Ascending aorta (tissue), 2 donors: ENCODE results near the gene GAS5. TPM values are rescaled to one million over a fixed set of nuclear protein-coding genes. Genes with fewer than 3 reads are reported as not detected.

Experiments used
- DNase-seq, 2 donors: peaks; one replicate each; pipeline ENCODE4 v3.0.0-alpha.2; 2019; ENCODE audit warnings: low spot score in 2 of 2
- H3K27ac ChIP-seq, 2 donors: fragments of 200-600 bp; sonication (generic); one replicate each; pipeline ENCODE4 v1.5.1; 2016 to 2017; ENCODE audit warnings: mild to moderate bottlenecking in 1 of 2
- H3K27me3 ChIP-seq: fragments of 200-600 bp; sonication (generic); one replicate; pipeline ENCODE4 v1.5.1; 2017
- H3K36me3 ChIP-seq, 2 donors: fragments of 200-600 bp; sonication (generic); one replicate each; pipeline ENCODE4 v1.5.1; 2016
- H3K4me1 ChIP-seq, 2 donors: fragments of 200-600 bp; sonication (generic); one replicate each; pipeline ENCODE4 v1.5.1; 2016 to 2017; ENCODE audit warnings: mild to moderate bottlenecking in 1 of 2
- H3K4me3 ChIP-seq, 2 donors: fragments of 200-600 bp; sonication (generic); one replicate each; pipeline ENCODE4 v1.5.1; 2016 to 2017; ENCODE audit warnings: mild to moderate bottlenecking in 1 of 2
- H3K9me3 ChIP-seq, 2 donors: fragments of 200-600 bp; sonication (generic); one replicate each; pipeline ENCODE4 v1.5.1; 2016
- intact Hi-C: fragments of 100-400 bp; cut with DNase I; formaldehyde crosslinking; loops from one replicate; pipeline ENCODE4 v1.15.1; 2023
- total RNA-seq: library from RNA; depleted of rRNA; stranded (reverse); fragments of >200 nt; gene quantifications from one replicate; pipeline ENCODE4 v1.1.0, GENCODE V29; 2016
- TF ChIP-seq, protein P1 (sequence below), 3 experiments: fragments of 200-600 bp in 2 of 3; fragments of 450-650 bp in 1 of 3; sonication (generic) in 2 of 3; IDR thresholded peaks; one replicate each; pipeline ENCODE4 v1.5.1; 2016 to 2019; ENCODE audit warnings: antibody characterized with exemption in 3 of 3, mild to moderate bottlenecking in 1 of 3, moderate library complexity in 1 of 3

GAS5 gene
- total RNA-seq, 1 donor from 2014 or later = 149 TPM

DNA sequence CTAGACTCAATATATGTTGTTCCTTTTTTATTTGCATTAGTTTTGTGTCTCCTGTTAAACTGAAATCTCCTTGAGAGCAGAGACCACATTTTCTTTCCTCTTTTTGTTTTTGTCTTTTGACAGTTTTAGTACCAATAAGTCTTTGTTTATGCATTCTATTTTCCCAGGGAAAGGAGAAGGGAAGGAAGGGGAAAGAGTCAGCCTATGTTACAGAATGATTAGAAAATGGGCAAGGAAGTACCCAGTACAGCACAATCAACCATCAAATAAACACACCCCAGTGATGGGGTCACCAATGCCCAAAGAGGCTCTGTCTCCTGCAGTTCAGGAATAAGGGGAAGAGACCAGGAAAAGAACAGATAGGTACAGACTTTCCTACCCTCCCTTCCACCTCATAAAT, 10.5 kb upstream of the GAS5 start:
- DNase-seq = no peak
- intact Hi-C loops = no loop called here
- Histone ChIP-seq H3K4me1 (no peaks in the 10 kb centered on the region), H3K27me3 (no peaks in the 10 kb centered on the region), H3K27ac (no peak overlapping the region), H3K36me3 (peaks cover 10 to 52% of the 10 kb centered on the region in 2 donors), H3K9me3 (no peaks in the 10 kb centered on the region), H3K4me3 (no peak overlapping the region)
- TF ChIP-seq, protein P1, sequence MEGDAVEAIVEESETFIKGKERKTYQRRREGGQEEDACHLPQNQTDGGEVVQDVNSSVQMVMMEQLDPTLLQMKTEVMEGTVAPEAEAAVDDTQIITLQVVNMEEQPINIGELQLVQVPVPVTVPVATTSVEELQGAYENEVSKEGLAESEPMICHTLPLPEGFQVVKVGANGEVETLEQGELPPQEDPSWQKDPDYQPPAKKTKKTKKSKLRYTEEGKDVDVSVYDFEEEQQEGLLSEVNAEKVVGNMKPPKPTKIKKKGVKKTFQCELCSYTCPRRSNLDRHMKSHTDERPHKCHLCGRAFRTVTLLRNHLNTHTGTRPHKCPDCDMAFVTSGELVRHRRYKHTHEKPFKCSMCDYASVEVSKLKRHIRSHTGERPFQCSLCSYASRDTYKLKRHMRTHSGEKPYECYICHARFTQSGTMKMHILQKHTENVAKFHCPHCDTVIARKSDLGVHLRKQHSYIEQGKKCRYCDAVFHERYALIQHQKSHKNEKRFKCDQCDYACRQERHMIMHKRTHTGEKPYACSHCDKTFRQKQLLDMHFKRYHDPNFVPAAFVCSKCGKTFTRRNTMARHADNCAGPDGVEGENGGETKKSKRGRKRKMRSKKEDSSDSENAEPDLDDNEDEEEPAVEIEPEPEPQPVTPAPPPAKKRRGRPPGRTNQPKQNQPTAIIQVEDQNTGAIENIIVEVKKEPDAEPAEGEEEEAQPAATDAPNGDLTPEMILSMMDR (IDR thresholded peaks at IDR 0.05) = no peak

DNA sequence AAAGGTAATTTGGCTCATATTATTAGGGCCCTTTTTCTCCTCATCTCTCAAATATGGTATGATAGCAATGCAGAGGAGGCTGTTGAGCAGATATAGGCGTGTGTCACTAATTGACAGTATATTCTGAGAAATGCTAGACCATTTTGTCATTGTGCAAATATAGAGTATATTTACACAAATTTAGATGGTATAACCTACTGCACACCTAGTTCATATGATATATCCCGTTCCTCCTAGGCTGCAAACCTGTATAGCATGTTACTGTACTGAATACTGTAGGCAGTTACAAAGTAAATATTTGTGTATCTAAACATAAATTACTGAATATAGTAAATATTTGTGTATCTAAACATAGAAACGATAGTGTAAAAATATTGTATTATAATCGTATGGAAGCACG, 8.9 kb upstream of the GAS5 start:
- no peaks in the 10 kb centered on the region for H3K27me3 ChIP-seq
- H3K4me3 ChIP-seq = no peak overlapping the region
- no peaks in the 10 kb centered on the region for H3K4me1 ChIP-seq
- TF ChIP-seq, protein P1 (IDR thresholded peaks at IDR 0.05) = no peak
- no peak overlapping the region for H3K27ac ChIP-seq
- intact Hi-C loops = no loop called here
- H3K9me3 ChIP-seq = no peaks in the 10 kb centered on the region
- no peak for DNase-seq
- H3K36me3 ChIP-seq = peaks cover 10 to 55% of the 10 kb centered on the region in 2 donors

DNA sequence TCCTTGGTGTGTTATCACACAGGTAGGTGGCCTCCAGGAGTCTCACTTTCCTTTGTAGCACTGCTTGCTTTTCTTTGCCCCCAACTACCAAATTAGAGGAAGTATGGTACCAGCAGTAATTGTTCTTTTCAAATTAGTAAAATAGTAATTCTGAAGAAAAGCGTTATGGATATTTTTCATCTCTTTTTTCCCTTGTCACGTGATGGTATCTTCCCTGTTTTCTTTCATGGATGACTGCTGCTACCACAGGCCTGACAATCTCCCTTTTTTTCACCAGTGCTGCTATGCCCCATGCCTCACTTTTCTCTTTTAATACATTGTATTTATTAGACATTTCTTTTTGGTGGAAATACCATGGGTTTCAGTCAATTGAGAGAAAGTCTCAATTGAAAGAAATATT, 3.7 kb upstream of the GAS5 start:
- TF ChIP-seq, protein P1 (IDR thresholded peaks at IDR 0.05) = no peak
- intact Hi-C loops = no loop called here

DNA sequence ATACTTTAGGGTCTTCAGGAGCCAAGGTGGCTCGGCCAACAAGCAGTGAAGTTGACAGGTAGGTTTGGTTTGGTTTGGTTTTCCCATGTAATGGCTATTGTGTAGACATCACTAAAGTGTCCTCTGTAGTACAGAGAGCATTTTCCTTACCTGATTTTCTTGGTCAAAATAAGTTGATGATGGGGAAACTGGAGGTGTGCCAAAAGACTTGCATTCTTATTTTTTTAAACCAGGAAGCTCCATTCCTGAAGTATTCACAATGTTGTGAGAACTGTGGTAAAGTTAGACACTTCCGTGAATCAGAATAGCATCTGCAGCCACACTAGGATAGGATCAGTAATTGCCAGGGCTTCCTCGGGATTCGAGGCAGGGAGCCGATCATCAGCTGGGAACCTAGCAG, 3.3 kb upstream of the GAS5 start:
- no peaks in the 10 kb centered on the region for H3K27me3 ChIP-seq
- H3K36me3 ChIP-seq = peaks cover 9 to 43% of the 10 kb centered on the region in 2 donors
- H3K4me1 ChIP-seq = peaks cover 4 to 10% of the 10 kb centered on the region in 2 donors
- intact Hi-C loops = no loop called here
- TF ChIP-seq, protein P1 (IDR thresholded peaks at IDR 0.05) = no peak
- no peak for DNase-seq
- H3K27ac ChIP-seq = no peak overlapping the region
- no peak overlapping the region for H3K4me3 ChIP-seq
- no peaks in the 10 kb centered on the region for H3K9me3 ChIP-seq

More for the DNA sequence above, 3.7 kb upstream of the GAS5 start:
- no peak for DNase-seq
- H3K9me3 ChIP-seq = no peaks in the 10 kb centered on the region
- H3K27ac ChIP-seq = no peak overlapping the region
- no peaks in the 10 kb centered on the region for H3K27me3 ChIP-seq
- H3K4me3 ChIP-seq = no peak overlapping the region
- peaks cover 9 to 43% of the 10 kb centered on the region in 2 donors for H3K36me3 ChIP-seq
- peaks cover 4 to 9% of the 10 kb centered on the region in 2 donors for H3K4me1 ChIP-seq

DNA sequence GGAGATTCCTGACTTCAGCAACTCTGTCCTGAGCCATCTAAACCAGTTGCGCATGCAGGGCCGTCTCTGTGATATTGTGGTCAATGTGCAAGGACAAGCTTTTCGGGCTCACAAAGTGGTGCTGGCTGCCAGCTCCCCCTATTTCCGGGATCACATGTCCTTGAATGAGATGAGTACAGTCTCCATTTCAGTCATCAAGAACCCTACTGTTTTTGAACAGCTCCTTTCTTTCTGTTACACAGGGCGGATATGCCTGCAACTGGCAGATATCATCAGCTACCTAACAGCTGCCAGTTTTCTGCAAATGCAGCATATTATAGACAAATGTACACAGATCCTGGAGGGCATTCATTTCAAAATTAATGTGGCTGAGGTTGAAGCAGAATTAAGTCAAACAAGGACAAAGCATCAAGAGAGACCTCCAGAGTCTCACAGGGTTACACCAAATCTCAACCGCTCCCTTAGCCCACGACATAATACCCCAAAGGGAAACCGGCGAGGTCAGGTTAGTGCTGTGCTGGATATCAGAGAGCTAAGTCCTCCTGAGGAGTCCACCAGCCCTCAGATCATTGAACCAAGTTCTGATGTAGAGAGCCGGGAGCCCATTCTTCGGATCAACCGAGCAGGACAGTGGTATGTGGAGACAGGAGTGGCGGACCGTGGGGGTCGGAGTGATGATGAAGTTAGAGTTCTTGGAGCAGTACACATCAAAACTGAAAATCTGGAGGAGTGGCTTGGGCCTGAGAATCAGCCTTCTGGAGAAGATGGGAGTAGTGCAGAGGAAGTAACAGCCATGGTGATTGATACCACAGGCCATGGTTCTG, 2.7 kb upstream of the GAS5 start:
- H3K4me1 ChIP-seq = peaks cover 4 to 10% of the 10 kb centered on the region in 2 donors
- DNase-seq = no peak
- intact Hi-C loops = no loop called here
- no peak overlapping the region for H3K27ac ChIP-seq
- H3K36me3 ChIP-seq = peaks cover 6 to 43% of the 10 kb centered on the region in 2 donors
- peak overlapping the region in 1 of 2 donors; percentile 97 for H3K4me3 ChIP-seq
- no peaks in the 10 kb centered on the region for H3K9me3 ChIP-seq
- H3K27me3 ChIP-seq = no peaks in the 10 kb centered on the region
- TF ChIP-seq, protein P1 (IDR thresholded peaks at IDR 0.05) = no peak
